Aortic smooth muscle cell (primary cell): ENCODE measurements around the gene KLF12. TPM values are rescaled to one million over a fixed set of nuclear protein-coding genes. Genes with fewer than 3 reads are reported as not detected.

ENCODE experiments used
- total RNA-seq: library from RNA; depleted of rRNA; stranded (reverse); fragments of >200 nt; gene quantifications from 2 replicates; pipeline ENCODE4 v1.2.3, GENCODE V29; 2014

The KLF12 gene
- total RNA-seq, result 12.8 and 17.3 TPM in 2 replicates

DNA sequence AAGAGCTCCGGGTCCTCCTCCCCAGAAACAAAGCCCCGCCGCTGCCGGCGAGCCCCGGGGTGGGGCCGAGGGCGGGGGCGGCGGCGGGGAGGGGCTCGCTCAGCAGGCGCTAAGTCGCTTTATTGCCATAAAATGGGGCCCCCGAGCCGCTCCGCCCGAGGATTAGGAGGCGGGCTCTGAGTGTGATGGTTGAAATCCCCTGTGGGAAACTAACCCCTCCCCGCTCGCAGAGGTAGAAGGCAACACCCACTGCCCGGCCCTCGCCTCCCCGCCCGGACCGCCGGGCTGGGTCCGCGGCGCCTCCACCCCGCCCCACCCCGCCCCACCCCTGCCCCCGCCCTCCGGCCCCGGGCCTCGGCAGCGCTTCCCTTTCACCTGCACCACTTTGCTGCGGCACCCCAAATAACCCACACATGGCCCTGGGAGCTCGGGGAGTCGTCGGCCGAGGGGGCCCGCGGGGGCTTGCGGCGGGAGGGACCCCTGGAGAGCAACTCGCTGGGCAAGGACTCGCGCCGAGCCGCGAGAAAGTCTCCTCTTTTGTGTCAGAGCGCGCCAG lies at the start of gene KLF12:
Gene KLF12, minus strand, starts transcription at position 184 of the 556 bp plus-strand sequence.

